ENCODE results near the gene ADAMTS16.

DNA sequence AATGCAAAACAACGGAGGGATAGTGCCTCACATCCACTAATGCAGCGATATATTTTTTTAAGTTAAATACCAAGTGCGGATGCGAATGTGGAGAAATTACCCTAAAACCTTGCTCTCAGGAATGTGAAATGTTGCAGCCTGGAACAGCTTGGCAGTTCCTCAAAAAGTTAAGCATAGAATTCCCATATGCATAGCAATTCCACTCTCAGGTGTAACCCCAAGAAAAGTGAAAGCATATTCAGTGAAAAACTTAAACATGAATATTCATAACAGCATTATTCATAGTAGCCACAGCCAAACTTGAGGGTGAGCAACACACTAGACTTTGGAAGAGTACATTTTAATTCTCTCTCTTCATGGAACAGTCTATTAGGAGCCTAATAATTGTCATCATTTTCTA is 199.1 kb downstream of the ADAMTS16 start:
- TF ChIP-seq, protein P1, sequence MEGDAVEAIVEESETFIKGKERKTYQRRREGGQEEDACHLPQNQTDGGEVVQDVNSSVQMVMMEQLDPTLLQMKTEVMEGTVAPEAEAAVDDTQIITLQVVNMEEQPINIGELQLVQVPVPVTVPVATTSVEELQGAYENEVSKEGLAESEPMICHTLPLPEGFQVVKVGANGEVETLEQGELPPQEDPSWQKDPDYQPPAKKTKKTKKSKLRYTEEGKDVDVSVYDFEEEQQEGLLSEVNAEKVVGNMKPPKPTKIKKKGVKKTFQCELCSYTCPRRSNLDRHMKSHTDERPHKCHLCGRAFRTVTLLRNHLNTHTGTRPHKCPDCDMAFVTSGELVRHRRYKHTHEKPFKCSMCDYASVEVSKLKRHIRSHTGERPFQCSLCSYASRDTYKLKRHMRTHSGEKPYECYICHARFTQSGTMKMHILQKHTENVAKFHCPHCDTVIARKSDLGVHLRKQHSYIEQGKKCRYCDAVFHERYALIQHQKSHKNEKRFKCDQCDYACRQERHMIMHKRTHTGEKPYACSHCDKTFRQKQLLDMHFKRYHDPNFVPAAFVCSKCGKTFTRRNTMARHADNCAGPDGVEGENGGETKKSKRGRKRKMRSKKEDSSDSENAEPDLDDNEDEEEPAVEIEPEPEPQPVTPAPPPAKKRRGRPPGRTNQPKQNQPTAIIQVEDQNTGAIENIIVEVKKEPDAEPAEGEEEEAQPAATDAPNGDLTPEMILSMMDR (IDR thresholded peaks at IDR 0.05; ENCODE audit: extremely low read depth in 1 of 2, insufficient read depth in 1 of 2, low read depth in 1 of 2, low read length in 2 of 2) = no peak
- TF ChIP-seq, protein P2, sequence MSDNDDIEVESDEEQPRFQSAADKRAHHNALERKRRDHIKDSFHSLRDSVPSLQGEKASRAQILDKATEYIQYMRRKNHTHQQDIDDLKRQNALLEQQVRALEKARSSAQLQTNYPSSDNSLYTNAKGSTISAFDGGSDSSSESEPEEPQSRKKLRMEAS (IDR thresholded peaks at IDR 0.05; ENCODE audit: insufficient read depth, insufficient read length) = no peak
- no peak for TF ChIP-seq POLR2A (IDR thresholded peaks at IDR 0.05; ENCODE audit: low read depth, low read length)

Data from endothelial cell of umbilical vein (primary cell).